ENCODE data around the gene GTF2B. TPM values are rescaled to one million over a fixed set of nuclear protein-coding genes. Genes with fewer than 3 reads are reported as not detected.

The GTF2B gene
- total RNA-seq, 1 experiment from 2014 or later: 31.8 TPM

GRCh38 chr1:88911161-88911560 is 19.8 kb upstream of the GTF2B start:
- CTCF ChIA-PET: no interaction called here
- no peak overlapping the region for H3K4me2 ChIP-seq (ENCODE audit: low read length)
- H3K36me3 ChIP-seq (ENCODE audit: control insufficient read depth in 1 of 2, insufficient read depth in 2 of 2, low read length in 2 of 2): no peaks in the 10 kb centered on the region
- DNase-seq (ENCODE audit: low read depth, low spot score) (no peak), ATAC-seq (no peak)
- H3K9me2 ChIP-seq (ENCODE audit: insufficient read depth): no peaks in the 10 kb centered on the region
- no peak for TF ChIP-seq RAD21 (IDR thresholded peaks at IDR 0.05; ENCODE audit: low read depth)
- no peak for TF ChIP-seq JUND (IDR thresholded peaks at IDR 0.05)
- no peak for TF ChIP-seq MAX (IDR thresholded peaks at IDR 0.05)
- BruUV-seq (replicated peaks): no TSS peak
- no peaks in the 10 kb centered on the region for H3K4me1 ChIP-seq (ENCODE audit: control insufficient read depth in 1 of 2, insufficient read depth in 2 of 2, low read length in 2 of 2)
- no peaks in the 10 kb centered on the region for H3K27me3 ChIP-seq (ENCODE audit: insufficient read depth, low read length)
- no peaks in the 10 kb centered on the region for H3K9me3 ChIP-seq (ENCODE audit: control insufficient read depth in 1 of 2, insufficient read depth in 1 of 2, low read depth in 1 of 2, low read length in 2 of 2)
- H4K20me1 ChIP-seq (ENCODE audit: insufficient read depth): no peaks in the 10 kb centered on the region
- no peak overlapping the region for H2AFZ ChIP-seq (ENCODE audit: low read depth, low read length, poor library complexity, severe bottlenecking)
- RAD21 ChIA-PET (ENCODE audit: low non-redundant PET in 1 of 2, low total read pairs in 2 of 2, uncharacterized antibody in 2 of 2, unreplicated experiment in 2 of 2): no interaction called here
- H3K27ac ChIP-seq (ENCODE audit: low read depth, low read length): no peak overlapping the region
- H3K4me3 ChIP-seq (replicated peaks in 1 of 2; ENCODE audit: low read depth in 1 of 2, low read length in 2 of 2): no peak overlapping the region
- POLR2A ChIA-PET: no interaction called here
- intact Hi-C loops (cut with micrococcal nuclease): no loop called here
- H3K79me2 ChIP-seq (ENCODE audit: insufficient read depth, low read length): no peaks in the 10 kb centered on the region
- no peak overlapping the region for H3K9ac ChIP-seq (ENCODE audit: low read length)

GRCh38 chr1:88910401-88910800 is 19.0 kb upstream of the GTF2B start:
- no TSS peak for BruUV-seq (replicated peaks)
- no peaks in the 10 kb centered on the region for H3K9me2 ChIP-seq (ENCODE audit: insufficient read depth)
- no peak overlapping the region for H3K9ac ChIP-seq (ENCODE audit: low read length)
- ChIA-PET CTCF (no interaction called here), POLR2A (interaction anchor here (1.2 kb wide), 1 partner anchor 19 kb away, joined by 3 read pairs; the partner anchor contains the start of gene GTF2B), RAD21 (ENCODE audit: low non-redundant PET in 1 of 2, low total read pairs in 2 of 2, uncharacterized antibody in 2 of 2, unreplicated experiment in 2 of 2) (no interaction called here)
- no peak overlapping the region for H3K4me2 ChIP-seq (ENCODE audit: low read length)
- H2AFZ ChIP-seq (ENCODE audit: low read depth, low read length, poor library complexity, severe bottlenecking): no peak overlapping the region
- no peak for TF ChIP-seq JUND (IDR thresholded peaks at IDR 0.05)
- TF ChIP-seq YY1 (IDR thresholded peaks at IDR 0.05; ENCODE audit: extremely low read depth, insufficient replicate concordance, low read depth, low read length): no peak
- TF ChIP-seq MAX (IDR thresholded peaks at IDR 0.05): no peak
- no peak for TF ChIP-seq SIN3A (IDR thresholded peaks at IDR 0.05; ENCODE audit: low read depth)
- no peak for TF ChIP-seq POLR2A (IDR thresholded peaks at IDR 0.05; ENCODE audit: borderline replicate concordance, extremely low read depth, insufficient read depth, insufficient read length)
- TF ChIP-seq ZBTB33 (IDR thresholded peaks at IDR 0.05; ENCODE audit: extremely low read depth, insufficient replicate concordance, low read length): no peak
- TF ChIP-seq EGR1 (IDR thresholded peaks at IDR 0.05; ENCODE audit: low read depth): no peak
- no peak for TF ChIP-seq RAD21 (IDR thresholded peaks at IDR 0.05; ENCODE audit: low read depth)
- TF ChIP-seq CTCF (IDR thresholded peaks at IDR 0.05 in 2 of 3, conservative IDR thresholded peaks at IDR 0.05 in 1 of 3; ENCODE audit: borderline replicate concordance in 1 of 3, insufficient read depth in 1 of 3, low read depth in 2 of 3, low read length in 2 of 3): no peak
- no peak for TF ChIP-seq ELF1 (IDR thresholded peaks at IDR 0.05; ENCODE audit: borderline replicate concordance, low read depth)
- TF ChIP-seq SP1 (IDR thresholded peaks at IDR 0.05; ENCODE audit: low read depth): no peak
- no peak for TF ChIP-seq FOSL1 (IDR thresholded peaks at IDR 0.05; ENCODE audit: low read depth)
- TF ChIP-seq ATF3 (IDR thresholded peaks at IDR 0.05): no peak
- TF ChIP-seq EZH2phosphoT487 (IDR thresholded peaks at IDR 0.05; ENCODE audit: borderline replicate concordance): no peak
- no peak for TF ChIP-seq ZNF274 (IDR thresholded peaks at IDR 0.05; ENCODE audit: low read depth, low read length)
- no peak for TF ChIP-seq POLR2AphosphoS5 (IDR thresholded peaks at IDR 0.05; ENCODE audit: low read depth, low read length)
- TF ChIP-seq CEBPB (IDR thresholded peaks at IDR 0.05; ENCODE audit: low read depth): no peak
- no peak for DNase-seq (ENCODE audit: low read depth, low spot score)
- no peaks in the 10 kb centered on the region for H3K79me2 ChIP-seq (ENCODE audit: insufficient read depth, low read length)
- H4K20me1 ChIP-seq (ENCODE audit: insufficient read depth): no peaks in the 10 kb centered on the region
- no peaks in the 10 kb centered on the region for H3K27me3 ChIP-seq (ENCODE audit: insufficient read depth, low read length)
- no peaks in the 10 kb centered on the region for H3K4me1 ChIP-seq (ENCODE audit: control insufficient read depth in 1 of 2, insufficient read depth in 2 of 2, low read length in 2 of 2)
- ATAC-seq: no peak
- intact Hi-C loops (cut with micrococcal nuclease): no loop called here
- no peaks in the 10 kb centered on the region for H3K9me3 ChIP-seq (ENCODE audit: control insufficient read depth in 1 of 2, insufficient read depth in 1 of 2, low read depth in 1 of 2, low read length in 2 of 2)
- H3K4me3 ChIP-seq (replicated peaks in 1 of 2; ENCODE audit: low read depth in 1 of 2, low read length in 2 of 2): no peak overlapping the region
- no peaks in the 10 kb centered on the region for H3K36me3 ChIP-seq (ENCODE audit: control insufficient read depth in 1 of 2, insufficient read depth in 2 of 2, low read length in 2 of 2)
- H3K27ac ChIP-seq (ENCODE audit: low read depth, low read length): no peak overlapping the region
